Ascending aorta (tissue), 2 donors: ENCODE data around the gene TCN1. TPM values are rescaled to one million over a fixed set of nuclear protein-coding genes. Genes with fewer than 3 reads are reported as not detected.

Source experiments
- DNase-seq, 2 donors: peaks; one replicate each; pipeline ENCODE4 v3.0.0-alpha.2; 2019; ENCODE audit warnings: low spot score in 2 of 2
- H3K27ac ChIP-seq, 2 donors: fragments of 200-600 bp; sonication (generic); one replicate each; pipeline ENCODE4 v1.5.1; 2016 to 2017; ENCODE audit warnings: mild to moderate bottlenecking in 1 of 2
- H3K27me3 ChIP-seq: fragments of 200-600 bp; sonication (generic); one replicate; pipeline ENCODE4 v1.5.1; 2017
- H3K36me3 ChIP-seq, 2 donors: fragments of 200-600 bp; sonication (generic); one replicate each; pipeline ENCODE4 v1.5.1; 2016
- H3K4me1 ChIP-seq, 2 donors: fragments of 200-600 bp; sonication (generic); one replicate each; pipeline ENCODE4 v1.5.1; 2016 to 2017; ENCODE audit warnings: mild to moderate bottlenecking in 1 of 2
- H3K4me3 ChIP-seq, 2 donors: fragments of 200-600 bp; sonication (generic); one replicate each; pipeline ENCODE4 v1.5.1; 2016 to 2017; ENCODE audit warnings: mild to moderate bottlenecking in 1 of 2
- H3K9me3 ChIP-seq, 2 donors: fragments of 200-600 bp; sonication (generic); one replicate each; pipeline ENCODE4 v1.5.1; 2016
- CTCF ChIP-seq, 3 experiments: fragments of 200-600 bp in 2 of 3; fragments of 450-650 bp in 1 of 3; sonication (generic) in 2 of 3; IDR thresholded peaks; one replicate each; pipeline ENCODE4 v1.5.1; 2016 to 2019; ENCODE audit warnings: antibody characterized with exemption in 3 of 3, mild to moderate bottlenecking in 1 of 3, moderate library complexity in 1 of 3
- intact Hi-C: fragments of 100-400 bp; cut with DNase I; formaldehyde crosslinking; loops from one replicate; pipeline ENCODE4 v1.15.1; 2023
- total RNA-seq: library from RNA; depleted of rRNA; stranded (reverse); fragments of >200 nt; gene quantifications from one replicate; pipeline ENCODE4 v1.1.0, GENCODE V29; 2016

Gene TCN1
- total RNA-seq, 1 donor from 2014 or later = not detected

DNA sequence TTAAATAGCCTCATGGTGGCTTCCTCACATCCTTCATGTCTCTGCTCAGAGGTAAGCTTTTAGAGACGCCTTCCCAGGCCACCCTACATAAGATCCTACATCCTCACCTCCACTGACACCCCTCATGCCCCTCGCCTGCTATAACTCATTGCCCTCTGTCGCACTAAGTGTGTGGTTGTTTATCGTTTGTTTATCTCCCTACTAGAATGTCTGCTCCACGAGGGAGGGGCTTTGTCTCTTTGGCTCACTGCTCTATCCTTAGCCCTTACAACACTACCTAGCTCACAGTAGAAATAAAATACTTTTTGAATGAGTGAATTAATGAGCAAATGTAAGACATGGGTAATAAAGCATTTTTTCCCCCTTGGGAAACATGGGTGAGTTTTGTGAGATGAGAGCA lies 19.7 kb downstream of the TCN1 start:
- no peak for TF ChIP-seq CTCF (IDR thresholded peaks at IDR 0.05)
- no peak overlapping the region for H3K4me3 ChIP-seq
- no peaks in the 10 kb centered on the region for H3K9me3 ChIP-seq
- H3K27me3 ChIP-seq = no peaks in the 10 kb centered on the region
- H3K4me1 ChIP-seq = no peaks in the 10 kb centered on the region
- DNase-seq = no peak
- no peak overlapping the region for H3K27ac ChIP-seq
- no peaks in the 10 kb centered on the region for H3K36me3 ChIP-seq
- intact Hi-C loops = no loop called here

- H3K4me3 ChIP-seq = no peak within 1 kb of the TSS
- H3K9me3 ChIP-seq = no peaks in the 10 kb centered on the region
- DNase-seq = no peak
- intact Hi-C loops = no loop called here
- no peaks in the 10 kb centered on the region for H3K36me3 ChIP-seq
- TF ChIP-seq CTCF (IDR thresholded peaks at IDR 0.05) = no peak
- no peaks in the 10 kb centered on the region for H3K27me3 ChIP-seq
- H3K4me1 ChIP-seq = no peaks in the 10 kb centered on the region
- no peak within 1 kb of the TSS for H3K27ac ChIP-seq
Observed at GRCh38 chr11:59845399-59845798, 20.9 kb downstream of the TCN1 start, which contains the start of gene CBLIF. Gene CBLIF, minus strand, starts transcription at chr11:59845499. Its CDS starts 46 bp downstream, at chr11:59845453.

DNA sequence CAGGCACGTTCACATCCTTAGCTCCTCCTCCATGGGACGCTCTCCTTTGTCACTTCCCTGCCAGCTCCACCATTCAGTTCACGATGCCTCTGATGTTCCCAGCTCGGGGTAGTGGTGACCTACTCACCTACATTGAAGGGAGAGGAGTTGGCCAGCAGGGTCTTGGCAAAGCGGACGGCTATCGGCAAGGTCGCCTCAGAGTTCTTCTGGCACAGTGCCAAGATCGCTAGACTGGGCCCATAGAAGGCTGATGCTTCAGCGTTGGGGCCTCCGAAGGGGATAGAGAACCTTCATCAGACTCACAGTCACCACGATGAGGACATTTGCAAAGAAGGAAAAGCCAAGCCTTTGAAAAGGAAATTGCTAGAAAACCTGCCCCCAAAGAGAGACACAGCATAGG lies 24.0 kb downstream of the TCN1 start:
- DNase-seq = no peak
- intact Hi-C loops = no loop called here
- no peaks in the 10 kb centered on the region for H3K36me3 ChIP-seq
- no peaks in the 10 kb centered on the region for H3K4me1 ChIP-seq
- no peaks in the 10 kb centered on the region for H3K9me3 ChIP-seq
- no peak overlapping the region for H3K4me3 ChIP-seq
- no peak overlapping the region for H3K27ac ChIP-seq
- H3K27me3 ChIP-seq = no peaks in the 10 kb centered on the region
- no peak for TF ChIP-seq CTCF (IDR thresholded peaks at IDR 0.05)

DNA sequence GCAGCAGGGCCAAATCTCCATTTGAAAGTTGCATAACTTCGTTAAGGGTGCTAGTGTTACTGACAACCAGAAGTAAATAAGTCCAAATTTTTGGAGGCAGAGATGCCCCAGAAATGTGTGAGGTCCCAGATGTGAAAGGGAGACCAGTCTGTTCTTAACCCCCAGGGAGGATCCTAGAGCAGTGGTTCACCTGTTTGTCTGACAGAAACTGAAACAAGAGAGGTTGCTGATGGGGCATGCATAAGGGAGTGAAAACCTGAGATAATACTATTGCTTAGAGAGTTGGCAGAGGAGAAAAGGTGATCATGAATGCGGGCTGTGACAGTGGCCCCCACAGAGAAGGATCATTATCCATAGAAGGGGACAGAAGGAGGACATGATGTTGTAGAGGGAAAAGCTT lies 24.8 kb downstream of the TCN1 start:
- Histone ChIP-seq H3K9me3 (no peaks in the 10 kb centered on the region), H3K27ac (no peak overlapping the region), H3K27me3 (no peaks in the 10 kb centered on the region), H3K4me1 (no peaks in the 10 kb centered on the region), H3K36me3 (no peaks in the 10 kb centered on the region), H3K4me3 (no peak overlapping the region)
- intact Hi-C loops = no loop called here
- TF ChIP-seq CTCF (IDR thresholded peaks at IDR 0.05) = no peak
- no peak for DNase-seq

GRCh38 chr11:59839615-59840014 lies 26.7 kb downstream of the TCN1 start:
- Histone ChIP-seq H3K9me3 (no peaks in the 10 kb centered on the region), H3K27ac (no peak overlapping the region), H3K27me3 (no peaks in the 10 kb centered on the region), H3K4me3 (no peak overlapping the region), H3K36me3 (no peaks in the 10 kb centered on the region), H3K4me1 (no peaks in the 10 kb centered on the region)
- intact Hi-C loops = no loop called here
- no peak for TF ChIP-seq CTCF (IDR thresholded peaks at IDR 0.05)
- DNase-seq = no peak

GRCh38 chr11:59833602-59834001 lies 32.7 kb downstream of the TCN1 start:
- no peaks in the 10 kb centered on the region for H3K4me1 ChIP-seq
- H3K27ac ChIP-seq = no peak overlapping the region
- H3K36me3 ChIP-seq = no peaks in the 10 kb centered on the region
- H3K4me3 ChIP-seq = no peak overlapping the region
- TF ChIP-seq CTCF (IDR thresholded peaks at IDR 0.05) = no peak
- no peaks in the 10 kb centered on the region for H3K9me3 ChIP-seq
- DNase-seq = no peak
- intact Hi-C loops = no loop called here
- H3K27me3 ChIP-seq = no peaks in the 10 kb centered on the region
